ENCODE measurements around the gene CNGB1.

GRCh38 chr16:57962046-57962445, 8.9 kb downstream of the CNGB1 start:
- TF ChIP-seq EP300 (IDR thresholded peaks at IDR 0.05) (no peak), CTCF (IDR thresholded peaks at IDR 0.05) (no peak)

Data from ovary (tissue), 3 donors.